Stimulated activated CD8-positive, alpha-beta memory T cell treated with anti-CD3 and anti-CD28 coated beads, Interleukin-2, amount 100 ng/mL, for 1 hour (primary cell): ENCODE data around the gene BTBD7.
"Not testable (repeated sequence)": the region's sequence is repeated elsewhere in the genome, so short reads cannot be mapped to it uniquely, and the experiment has no call there.

ENCODE experiments used
- DNase-seq, 2 donors: peaks; one replicate each; pipeline ENCODE4 v3.0.0-alpha.2; 2020; ENCODE audit warnings: low read depth in 2 of 2

The BTBD7 gene, protein sequence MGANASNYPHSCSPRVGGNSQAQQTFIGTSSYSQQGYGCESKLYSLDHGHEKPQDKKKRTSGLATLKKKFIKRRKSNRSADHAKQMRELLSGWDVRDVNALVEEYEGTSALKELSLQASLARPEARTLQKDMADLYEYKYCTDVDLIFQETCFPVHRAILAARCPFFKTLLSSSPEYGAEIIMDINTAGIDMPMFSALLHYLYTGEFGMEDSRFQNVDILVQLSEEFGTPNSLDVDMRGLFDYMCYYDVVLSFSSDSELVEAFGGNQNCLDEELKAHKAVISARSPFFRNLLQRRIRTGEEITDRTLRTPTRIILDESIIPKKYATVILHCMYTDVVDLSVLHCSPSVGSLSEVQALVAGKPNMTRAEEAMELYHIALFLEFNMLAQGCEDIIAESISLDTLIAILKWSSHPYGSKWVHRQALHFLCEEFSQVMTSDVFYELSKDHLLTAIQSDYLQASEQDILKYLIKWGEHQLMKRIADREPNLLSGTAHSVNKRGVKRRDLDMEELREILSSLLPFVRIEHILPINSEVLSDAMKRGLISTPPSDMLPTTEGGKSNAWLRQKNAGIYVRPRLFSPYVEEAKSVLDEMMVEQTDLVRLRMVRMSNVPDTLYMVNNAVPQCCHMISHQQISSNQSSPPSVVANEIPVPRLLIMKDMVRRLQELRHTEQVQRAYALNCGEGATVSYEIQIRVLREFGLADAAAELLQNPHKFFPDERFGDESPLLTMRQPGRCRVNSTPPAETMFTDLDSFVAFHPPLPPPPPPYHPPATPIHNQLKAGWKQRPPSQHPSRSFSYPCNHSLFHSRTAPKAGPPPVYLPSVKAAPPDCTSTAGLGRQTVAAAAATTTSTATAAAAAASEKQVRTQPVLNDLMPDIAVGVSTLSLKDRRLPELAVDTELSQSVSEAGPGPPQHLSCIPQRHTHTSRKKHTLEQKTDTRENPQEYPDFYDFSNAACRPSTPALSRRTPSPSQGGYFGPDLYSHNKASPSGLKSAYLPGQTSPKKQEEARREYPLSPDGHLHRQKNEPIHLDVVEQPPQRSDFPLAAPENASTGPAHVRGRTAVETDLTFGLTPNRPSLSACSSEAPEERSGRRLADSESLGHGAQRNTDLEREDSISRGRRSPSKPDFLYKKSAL

DNA sequence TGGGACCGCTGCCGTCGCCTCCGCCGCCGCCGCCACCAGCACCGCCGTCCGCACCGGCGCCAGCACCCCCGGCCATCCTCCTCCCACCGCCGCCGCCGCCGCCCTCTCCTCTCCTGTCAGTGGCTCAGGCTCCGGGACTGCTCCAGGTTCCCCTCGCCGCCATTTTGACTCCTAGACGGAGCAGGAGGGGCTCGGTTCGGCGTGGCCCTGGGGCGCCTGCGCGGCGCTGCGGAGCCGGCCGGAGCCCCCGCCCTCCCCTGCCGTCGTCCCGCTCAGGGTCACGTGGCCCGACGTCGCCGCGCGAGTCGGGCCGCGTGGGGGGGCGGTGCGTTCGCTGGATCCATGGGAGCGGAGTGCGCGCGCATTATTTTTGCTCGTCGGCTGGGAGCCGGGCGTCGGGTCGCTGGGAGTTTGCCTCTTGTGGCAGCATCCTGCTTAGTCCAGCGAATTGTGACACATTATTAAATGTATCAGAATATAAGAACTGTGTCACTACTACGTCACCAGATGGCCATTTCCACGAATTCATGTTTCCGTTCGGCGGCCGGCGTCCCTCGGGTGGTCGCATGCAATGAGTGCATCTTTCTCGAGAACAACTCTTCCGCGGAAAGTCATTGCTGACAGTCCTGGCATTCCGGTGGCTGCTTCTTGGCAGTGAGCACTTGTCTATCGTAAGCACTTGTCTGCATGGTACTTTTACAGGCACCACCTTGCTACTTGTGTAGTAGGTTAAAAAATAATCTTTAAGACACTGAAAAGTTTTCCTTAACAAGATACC lies at the start of gene BTBD7:
BTBD7 (minus strand) TSS at position 184 of the 778 bp plus-strand sequence. CDS start 36,985 bp downstream, outside the sequence.
- DNase-seq: peak; percentile 87 to 92

- DNase-seq: no peak
Observed at GRCh38 chr14:93381644-93382043, 48.8 kb upstream of the BTBD7 start.

DNA sequence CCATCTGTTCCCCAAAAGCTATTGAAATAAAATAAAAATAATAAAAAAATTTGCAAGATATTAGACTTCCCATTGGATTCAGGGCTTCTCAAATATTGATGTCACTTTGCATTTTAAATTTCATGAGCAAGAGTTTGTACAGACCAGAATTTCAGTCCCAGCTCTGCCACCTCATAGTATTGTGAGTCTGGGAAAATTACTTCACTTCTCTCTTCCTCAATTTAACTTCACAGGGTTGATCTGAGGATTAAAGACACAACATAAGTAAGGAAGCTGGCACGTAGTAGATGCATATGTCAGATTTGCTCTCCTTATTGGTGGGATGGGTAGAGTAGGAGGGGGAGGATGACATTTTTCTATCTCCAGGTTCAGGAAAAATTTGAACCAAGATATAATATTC lies 47.0 kb upstream of the BTBD7 start:
- no peak for DNase-seq

- no peak for DNase-seq
Observed at GRCh38 chr14:93375673-93376156, 42.9 kb upstream of the BTBD7 start.

DNA sequence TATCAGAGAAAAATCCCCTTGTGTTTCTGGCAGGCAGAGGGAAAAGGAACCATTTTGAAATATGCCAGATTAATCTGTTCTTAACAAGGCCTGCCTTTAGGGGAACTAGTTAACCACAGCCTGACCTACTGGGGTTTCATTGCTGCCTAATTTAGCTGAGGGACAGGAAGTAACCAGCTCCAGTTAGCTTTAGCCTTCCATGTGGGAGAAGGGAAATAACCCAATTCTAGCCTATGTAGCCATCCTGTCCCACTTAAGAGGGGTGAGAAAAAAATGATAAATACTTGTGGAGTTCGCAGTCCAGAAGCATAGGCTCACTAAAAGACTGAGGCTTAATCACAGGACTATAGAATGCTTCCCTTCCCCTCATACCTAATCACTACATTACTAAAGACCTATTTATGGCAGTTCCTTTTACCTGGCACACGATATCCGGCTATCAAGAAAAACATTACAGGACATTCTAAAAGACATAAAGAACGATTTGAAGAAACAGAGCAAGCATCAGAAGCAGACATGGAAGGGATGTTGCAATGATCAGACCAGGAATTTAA lies 37.0 kb upstream of the BTBD7 start:
- no peak for DNase-seq

GRCh38 chr14:93368996-93369712 lies 36.3 kb upstream of the BTBD7 start:
- DNase-seq: no peak

- DNase-seq: not testable (repeated sequence)
Observed at GRCh38 chr14:93354873-93355272, 22.0 kb upstream of the BTBD7 start.

DNA sequence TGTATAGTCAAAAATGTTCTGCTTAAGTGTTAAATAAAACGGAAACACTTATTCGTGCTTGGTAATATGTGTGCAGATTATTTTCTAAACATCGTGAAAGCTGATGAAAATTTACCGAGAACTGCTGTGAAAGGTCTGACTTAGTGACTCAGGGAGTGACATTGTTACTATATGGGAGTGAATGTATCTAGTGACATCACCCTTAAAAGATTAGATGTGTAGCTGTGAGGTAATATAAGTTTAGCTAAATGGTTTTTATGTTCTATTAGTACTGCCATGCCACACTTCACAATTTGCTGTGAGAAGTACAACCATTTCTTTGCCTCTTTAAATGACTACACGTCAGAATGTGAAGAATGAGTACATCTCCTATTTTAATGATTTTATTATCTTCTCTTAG lies 15.5 kb upstream of the BTBD7 start:
- DNase-seq: no peak

GRCh38 chr14:93347850-93348249 lies 15.0 kb upstream of the BTBD7 start:
- no peak for DNase-seq

- DNase-seq: no peak
Observed at GRCh38 chr14:93346926-93347721, 14.3 kb upstream of the BTBD7 start, which contains the start of gene COX8C. TSS of gene COX8C (plus strand) at chr14:93347182. CDS start at chr14:93347269, 87 bp downstream.

- DNase-seq: no peak
Observed at GRCh38 chr14:93343797-93344196, 11.0 kb upstream of the BTBD7 start.

- no peak for DNase-seq
Observed at GRCh38 chr14:93343266-93343665, 10.4 kb upstream of the BTBD7 start.

GRCh38 chr14:93337884-93338283 lies 5.0 kb upstream of the BTBD7 start:
- no peak for DNase-seq

DNA sequence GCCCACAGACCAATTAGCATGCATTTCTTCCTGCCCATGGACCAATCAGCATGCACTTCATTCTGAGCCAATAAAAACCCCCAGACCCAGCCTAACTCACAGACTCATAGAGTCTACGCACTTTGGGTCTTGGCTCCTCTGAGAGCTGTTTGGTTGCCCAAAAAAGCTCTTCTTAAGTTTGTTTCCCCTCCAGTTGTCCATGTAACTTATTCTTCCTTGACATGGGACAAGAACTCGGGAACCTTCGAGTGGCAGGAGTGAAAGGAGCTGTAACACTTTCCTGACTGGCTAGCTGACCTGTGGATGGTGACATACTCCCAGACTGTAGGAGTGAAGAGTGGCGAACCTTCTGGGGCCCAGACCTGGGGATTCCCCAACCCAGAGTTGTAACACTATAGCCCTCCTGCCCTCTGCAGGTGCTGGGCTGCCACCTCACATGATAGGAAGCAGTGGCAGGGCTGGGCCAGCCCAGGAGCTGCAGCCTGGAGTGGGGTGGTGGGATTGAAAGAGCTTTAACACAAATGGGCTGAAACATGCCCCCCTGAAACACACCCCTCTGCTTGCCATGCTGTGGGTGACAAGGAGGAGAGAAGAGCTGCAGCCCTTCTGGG lies 4.4 kb upstream of the BTBD7 start:
- no peak for DNase-seq

GRCh38 chr14:93333631-93334103 lies 831 bp upstream of the BTBD7 start:
- DNase-seq: no peak

DNA sequence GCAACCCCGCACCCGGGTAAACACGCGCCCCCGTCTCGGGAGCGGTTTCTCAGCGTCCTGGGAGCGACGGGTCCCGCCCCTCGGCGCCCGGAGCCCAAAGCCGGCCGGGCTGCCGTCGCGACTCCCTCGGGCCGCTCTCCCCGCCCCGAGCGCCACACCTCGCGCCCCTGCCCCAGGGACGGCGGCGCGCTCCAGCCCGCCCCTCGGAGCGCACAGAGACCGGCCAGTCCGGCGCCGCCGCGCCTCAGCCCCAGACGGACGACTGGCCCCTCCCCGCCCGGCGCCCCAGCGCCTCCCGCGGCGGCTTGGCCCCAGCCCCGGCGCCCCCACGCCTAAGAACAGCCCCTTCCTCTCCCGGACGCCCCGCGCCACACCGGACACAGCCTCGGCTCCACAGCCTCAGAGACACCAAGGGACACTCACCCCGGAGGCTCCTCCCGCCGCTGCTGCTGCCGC lies 411 bp downstream of the BTBD7 start:
- DNase-seq: peak; percentile 2 to 5

- DNase-seq: no peak
Observed at GRCh38 chr14:93331728-93332396, 974 bp downstream of the BTBD7 start.
